Tibial nerve (tissue), 4 donors: ENCODE data around the gene GNGT1.

Source experiments
- CTCF ChIP-seq, 5 experiments: fragments of 200-600 bp in 3 of 5; fragments of 450-650 bp in 2 of 5; sonication (generic) in 3 of 5; IDR thresholded peaks; one replicate each; pipeline ENCODE4 v1.5.1; 2016 to 2019; ENCODE audit warnings: antibody characterized with exemption in 5 of 5, mild to moderate bottlenecking in 3 of 5, moderate library complexity in 2 of 5
- EP300 ChIP-seq, 2 donors: sonication (generic); formaldehyde crosslinking; IDR thresholded peaks; one replicate each; pipeline ENCODE4 v1.6.1; 2017; ENCODE audit warnings: antibody characterized with exemption in 2 of 2, mild to moderate bottlenecking in 1 of 2
- POLR2A ChIP-seq, 2 donors: fragments of 450-650 bp; IDR thresholded peaks; one replicate each; pipeline ENCODE4 v1.6.1; 2017; ENCODE audit warnings: antibody characterized with exemption in 2 of 2, mild to moderate bottlenecking in 2 of 2, moderate library complexity in 2 of 2

- TF ChIP-seq CTCF (IDR thresholded peaks at IDR 0.05), result no peak
- TF ChIP-seq EP300 (IDR thresholded peaks at IDR 0.05), result no peak
- no peak for TF ChIP-seq POLR2A (IDR thresholded peaks at IDR 0.05)
These were observed 25.3 kb downstream of the GNGT1 start for GRCh38 chr7:93931655-93932054.
